ENCODE measurements around the gene PUS1. TPM values are rescaled to one million over a fixed set of nuclear protein-coding genes. Genes with fewer than 3 reads are reported as not detected.

Gene PUS1
- total RNA-seq, 1 experiment from 2014 or later = 74.0 TPM

DNA sequence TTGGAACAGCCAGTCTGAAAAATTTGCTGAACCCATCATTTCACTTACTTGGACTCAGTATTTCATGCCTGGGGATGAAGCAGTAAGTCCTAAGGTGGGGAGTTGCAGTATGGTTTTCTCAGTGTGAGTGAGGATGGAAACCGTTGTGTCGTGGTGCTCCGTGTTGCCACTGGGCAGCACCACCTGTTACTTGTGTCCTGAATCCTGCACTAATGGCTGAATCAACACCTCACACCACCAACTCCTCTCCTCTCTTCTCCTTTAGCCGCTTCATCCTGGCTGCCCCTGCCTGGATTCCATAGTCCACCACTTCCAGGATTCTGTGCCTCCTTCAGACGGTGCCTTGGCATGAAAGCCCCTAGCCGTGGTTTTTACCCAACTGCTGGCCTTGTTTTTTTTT, 17.7 kb downstream of the PUS1 start:
- Histone ChIP-seq H3K36me3 (ENCODE audit: low read depth, low read length) (peaks cover 14% of the 10 kb centered on the region), H2AFZ (ENCODE audit: low read length) (no peak overlapping the region), H3K79me2 (ENCODE audit: low read length) (peaks cover 18% of the 10 kb centered on the region), H3K4me1 (ENCODE audit: insufficient read depth, low read length) (0 out of 2 replicates have a peak, but pooled peaks cover 5% of the 10 kb centered on the region), H3F3A (ENCODE audit: low read length, unreplicated experiment) (peaks cover 11% of the 10 kb centered on the region), H3K27ac (ENCODE audit: low read length) (no peak overlapping the region), H3K4me2 (ENCODE audit: low read length) (no peak overlapping the region), H3K9ac (ENCODE audit: low read length) (no peak overlapping the region), H3K9me2 (replicated peaks; ENCODE audit: low read length) (no peaks in the 10 kb centered on the region), H3K9me3 (ENCODE audit: low read length) (no peaks in the 10 kb centered on the region), H3K27me3 (ENCODE audit: low read length) (no peaks in the 10 kb centered on the region), H4K20me1 (ENCODE audit: low read length) (peaks cover 5% of the 10 kb centered on the region; the same call in 1 of the 2 replicates), H3K4me3 (ENCODE audit: low read length) (no peak overlapping the region)
- DNase-seq = no peak
- ChIA-PET POLR2A (ENCODE audit: unreplicated experiment) (no interaction called here), CTCF (no interaction called here)
- BruUV-seq (replicated peaks) = no TSS peak
- intact Hi-C loops (cut with micrococcal nuclease) = no loop called here
- TF ChIP-seq, protein P1, sequence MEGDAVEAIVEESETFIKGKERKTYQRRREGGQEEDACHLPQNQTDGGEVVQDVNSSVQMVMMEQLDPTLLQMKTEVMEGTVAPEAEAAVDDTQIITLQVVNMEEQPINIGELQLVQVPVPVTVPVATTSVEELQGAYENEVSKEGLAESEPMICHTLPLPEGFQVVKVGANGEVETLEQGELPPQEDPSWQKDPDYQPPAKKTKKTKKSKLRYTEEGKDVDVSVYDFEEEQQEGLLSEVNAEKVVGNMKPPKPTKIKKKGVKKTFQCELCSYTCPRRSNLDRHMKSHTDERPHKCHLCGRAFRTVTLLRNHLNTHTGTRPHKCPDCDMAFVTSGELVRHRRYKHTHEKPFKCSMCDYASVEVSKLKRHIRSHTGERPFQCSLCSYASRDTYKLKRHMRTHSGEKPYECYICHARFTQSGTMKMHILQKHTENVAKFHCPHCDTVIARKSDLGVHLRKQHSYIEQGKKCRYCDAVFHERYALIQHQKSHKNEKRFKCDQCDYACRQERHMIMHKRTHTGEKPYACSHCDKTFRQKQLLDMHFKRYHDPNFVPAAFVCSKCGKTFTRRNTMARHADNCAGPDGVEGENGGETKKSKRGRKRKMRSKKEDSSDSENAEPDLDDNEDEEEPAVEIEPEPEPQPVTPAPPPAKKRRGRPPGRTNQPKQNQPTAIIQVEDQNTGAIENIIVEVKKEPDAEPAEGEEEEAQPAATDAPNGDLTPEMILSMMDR (conservative IDR thresholded peaks at IDR 0.05; ENCODE audit: low read depth, low read length) = no peak
- TF ChIP-seq EZH2 (IDR thresholded peaks at IDR 0.05; ENCODE audit: low read length, unreplicated experiment) (no peak), EZH2phosphoT487 (IDR thresholded peaks at IDR 0.05; ENCODE audit: borderline replicate concordance, low read length) (no peak)
- ATAC-seq = no peak

DNA sequence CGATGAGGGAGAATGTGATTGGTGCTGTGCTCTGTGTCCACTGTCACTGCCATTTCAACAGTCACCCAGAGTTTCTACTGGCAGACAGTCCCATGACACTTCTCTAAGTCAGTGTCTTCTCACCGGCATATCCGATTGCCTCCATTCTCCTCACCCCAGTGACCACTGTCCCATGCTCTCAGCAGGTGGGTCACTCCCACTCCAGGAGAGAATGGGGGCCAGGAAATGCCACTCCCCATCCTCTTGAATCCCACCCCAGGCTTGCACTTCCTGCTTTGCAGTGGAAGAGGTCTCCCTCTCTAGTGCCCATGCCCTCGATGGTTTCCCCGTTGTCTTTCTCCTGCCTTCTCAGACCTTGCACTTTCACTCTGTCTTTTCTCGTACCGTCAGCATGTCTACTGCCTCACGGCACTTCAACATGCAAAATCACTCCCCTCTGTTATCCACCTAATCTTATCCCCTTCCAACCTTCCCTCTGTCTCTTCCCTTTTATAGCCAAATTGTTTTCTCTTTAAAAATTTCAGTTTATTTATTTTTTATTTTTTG, 18.5 kb downstream of the PUS1 start:
- no TSS peak for BruUV-seq (replicated peaks)
- CTCF ChIA-PET = no interaction called here
- POLR2A ChIA-PET (ENCODE audit: unreplicated experiment) = no interaction called here

More for the DNA sequence above, 18.5 kb downstream of the PUS1 start:
- Histone ChIP-seq H3K9ac (ENCODE audit: low read length) (no peak overlapping the region), H3K9me3 (ENCODE audit: low read length) (no peaks in the 10 kb centered on the region), H3K79me2 (ENCODE audit: low read length) (peaks cover 26% of the 10 kb centered on the region), H2AFZ (ENCODE audit: low read length) (no peak overlapping the region), H3K36me3 (ENCODE audit: low read depth, low read length) (peaks cover 8% of the 10 kb centered on the region), H3K4me2 (ENCODE audit: low read length) (no peak overlapping the region), H3K27me3 (ENCODE audit: low read length) (no peaks in the 10 kb centered on the region), H3K4me3 (ENCODE audit: low read length) (no peak overlapping the region), H3F3A (ENCODE audit: low read length, unreplicated experiment) (peaks cover 11% of the 10 kb centered on the region), H4K20me1 (ENCODE audit: low read length) (peaks cover 5% of the 10 kb centered on the region; the same call in 1 of the 2 replicates), H3K4me1 (ENCODE audit: insufficient read depth, low read length) (0 out of 2 replicates have a peak, but pooled peaks cover 5% of the 10 kb centered on the region), H3K9me2 (replicated peaks; ENCODE audit: low read length) (no peaks in the 10 kb centered on the region), H3K27ac (ENCODE audit: low read length) (no peak overlapping the region)
- intact Hi-C loops (cut with micrococcal nuclease) = loop anchor here (2.0 kb wide), 1 partner anchor 19 kb away; the partner anchor contains the start of gene PUS1
- TF ChIP-seq EZH2 (IDR thresholded peaks at IDR 0.05; ENCODE audit: low read length, unreplicated experiment) (no peak), EZH2phosphoT487 (IDR thresholded peaks at IDR 0.05; ENCODE audit: borderline replicate concordance, low read length) (no peak)
- TF ChIP-seq, protein P1 (conservative IDR thresholded peaks at IDR 0.05; ENCODE audit: low read depth, low read length) = no peak
- no peak for DNase-seq
- ATAC-seq = no peak
